ENCODE data around the gene TUBGCP6.

GRCh38 chr22:50193621-50194020, 51.2 kb downstream of the TUBGCP6 start:
- no peak for TF ChIP-seq CTCF (conservative IDR thresholded peaks at IDR 0.05; ENCODE audit: low read depth in 2 of 2)
- no peak for TF ChIP-seq ZNF331 (CRISPR knock-in tag; IDR thresholded peaks at IDR 0.05; ENCODE audit: low read depth)
- no peak for TF ChIP-seq EZH2phosphoT487 (IDR thresholded peaks at IDR 0.05; ENCODE audit: unreplicated experiment)
- TF ChIP-seq EZH2 (IDR thresholded peaks at IDR 0.05; ENCODE audit: low read depth, unreplicated experiment) = no peak
